ES-I3 (cell line): ENCODE measurements around the gene PAM16.
"Not testable (repeated sequence)": the region's sequence is repeated elsewhere in the genome, so short reads cannot be mapped to it uniquely, and the experiment has no call there.

Experiments
- H3K36me3 ChIP-seq: 2 replicates; pipeline ENCODE4 v1.6.1; 2013; ENCODE audit warnings: mild to moderate bottlenecking, low read length, control low read depth, moderate library complexity; ENCODE audit not compliant: insufficient read depth
- H3K4me1 ChIP-seq: 2 replicates; pipeline ENCODE4 v1.6.1; 2013; ENCODE audit warnings: mild to moderate bottlenecking, control low read depth, low read length; ENCODE audit not compliant: insufficient read depth
- H3K9ac ChIP-seq: 2 replicates; pipeline ENCODE4 v1.6.1; 2013; ENCODE audit warnings: low read depth, mild to moderate bottlenecking, low read length, moderate library complexity
- H3K9me3 ChIP-seq: 2 replicates; pipeline ENCODE4 v1.6.1; 2013; ENCODE audit warnings: mild to moderate bottlenecking, low read length, moderate library complexity; ENCODE audit not compliant: control insufficient read depth, insufficient read depth

PAM16 gene

GRCh38 chr16:4342866-4343744 is 8.0 kb downstream of the PAM16 start:
- Histone ChIP-seq H3K36me3 (peaks cover 13% of the 10 kb centered on the region), H3K9ac (no peak overlapping the region), H3K9me3 (no peaks in the 10 kb centered on the region), H3K4me1 (no peaks in the 10 kb centered on the region)

- H3K9me3 ChIP-seq, result no peaks in the 10 kb centered on the region
- no peak overlapping the region for H3K9ac ChIP-seq
- H3K36me3 ChIP-seq, result peaks cover 13% of the 10 kb centered on the region
- no peaks in the 10 kb centered on the region for H3K4me1 ChIP-seq
Measured at GRCh38 chr16:4341250-4341649, 9.9 kb downstream of the PAM16 start.

- no peaks in the 10 kb centered on the region for H3K9me3 ChIP-seq
- no peaks in the 10 kb centered on the region for H3K4me1 ChIP-seq
- no peak overlapping the region for H3K9ac ChIP-seq
- H3K36me3 ChIP-seq, result peaks cover 17% of the 10 kb centered on the region
Measured at GRCh38 chr16:4340443-4340842, 10.7 kb downstream of the PAM16 start.

- H3K4me1 ChIP-seq, result no peaks in the 10 kb centered on the region
- H3K36me3 ChIP-seq, result peaks cover 18% of the 10 kb centered on the region
- no peaks in the 10 kb centered on the region for H3K9me3 ChIP-seq
- H3K9ac ChIP-seq, result no peak overlapping the region
Measured at GRCh38 chr16:4339909-4340308, 11.2 kb downstream of the PAM16 start.

GRCh38 chr16:4339455-4339854 is 11.7 kb downstream of the PAM16 start:
- no peaks in the 10 kb centered on the region for H3K9me3 ChIP-seq
- peaks cover 18% of the 10 kb centered on the region for H3K36me3 ChIP-seq
- no peak overlapping the region for H3K9ac ChIP-seq
- no peaks in the 10 kb centered on the region for H3K4me1 ChIP-seq

GRCh38 chr16:4338712-4339299 is 12.3 kb downstream of the PAM16 start:
- H3K36me3 ChIP-seq, result peaks cover 18% of the 10 kb centered on the region
- H3K9me3 ChIP-seq, result no peaks in the 10 kb centered on the region
- H3K4me1 ChIP-seq, result no peaks in the 10 kb centered on the region
- no peak overlapping the region for H3K9ac ChIP-seq

GRCh38 chr16:4338125-4338582 is 13.0 kb downstream of the PAM16 start:
- Histone ChIP-seq H3K9ac (no peak overlapping the region), H3K36me3 (peaks cover 18% of the 10 kb centered on the region), H3K4me1 (no peaks in the 10 kb centered on the region), H3K9me3 (no peaks in the 10 kb centered on the region)

- H3K36me3 ChIP-seq, result peaks cover 18% of the 10 kb centered on the region
Measured at GRCh38 chr16:4337540-4338088, 13.5 kb downstream of the PAM16 start.

GRCh38 chr16:4336701-4337539 is 14.2 kb downstream of the PAM16 start:
- H3K36me3 ChIP-seq, result peaks cover 18% of the 10 kb centered on the region

More at GRCh38 chr16:4337540-4338088, 13.5 kb downstream of the PAM16 start:
- Histone ChIP-seq H3K9ac (no peak overlapping the region), H3K9me3 (no peaks in the 10 kb centered on the region), H3K4me1 (no peaks in the 10 kb centered on the region)

GRCh38 chr16:4334724-4335495 is 16.2 kb downstream of the PAM16 start:
- no peaks in the 10 kb centered on the region for H3K4me1 ChIP-seq
- no peaks in the 10 kb centered on the region for H3K9me3 ChIP-seq
- no peak overlapping the region for H3K9ac ChIP-seq
- peaks cover 11% of the 10 kb centered on the region for H3K36me3 ChIP-seq

More at GRCh38 chr16:4336701-4337539, 14.2 kb downstream of the PAM16 start:
- H3K4me1 ChIP-seq, result no peaks in the 10 kb centered on the region
- H3K9me3 ChIP-seq, result no peaks in the 10 kb centered on the region
- no peak overlapping the region for H3K9ac ChIP-seq

GRCh38 chr16:4333714-4334113 is 17.4 kb downstream of the PAM16 start:
- not testable (repeated sequence) for H3K36me3 ChIP-seq, H3K9ac ChIP-seq, H3K9me3 ChIP-seq, H3K4me1 ChIP-seq

- H3K9me3 ChIP-seq, result no peaks in the 10 kb centered on the region
- peaks cover 9% of the 10 kb centered on the region; the same call in 1 of the 2 replicates for H3K4me1 ChIP-seq
- H3K36me3 ChIP-seq, result peaks cover 5% of the 10 kb centered on the region; the same call in 1 of the 2 replicates
- no peak overlapping the region for H3K9ac ChIP-seq
Measured at GRCh38 chr16:4333308-4333638, 17.8 kb downstream of the PAM16 start.

GRCh38 chr16:4332623-4333307 is 18.4 kb downstream of the PAM16 start:
- no peaks in the 10 kb centered on the region for H3K9me3 ChIP-seq
- H3K4me1 ChIP-seq, result peaks cover 10% of the 10 kb centered on the region; the same call in 1 of the 2 replicates
- no peak overlapping the region for H3K9ac ChIP-seq
- H3K36me3 ChIP-seq, result peaks cover 5% of the 10 kb centered on the region; the same call in 1 of the 2 replicates
